AG10803 (cell line): ENCODE results near the gene MYO1H.
"Not testable (repeated sequence)": the region's sequence is repeated elsewhere in the genome, so short reads cannot be mapped to it uniquely, and the experiment has no call there.

Experiments
- DNase-seq: peaks from one replicate; pipeline ENCODE4 v3.0.0; 2010; ENCODE audit warnings: low read depth
- H3K4me3 ChIP-seq: 2 replicates; pipeline ENCODE4 v1.5.1; 2011; ENCODE audit warnings: mild to moderate bottlenecking, low read length, control low read depth
- CTCF ChIP-seq: conservative IDR thresholded peaks from 2 replicates; pipeline ENCODE4 v1.5.1; 2011; ENCODE audit warnings: mild to moderate bottlenecking, low read length, control low read depth, inconsistent platforms

MYO1H gene

GRCh38 chr12:109433618-109434017, 85.9 kb downstream of the MYO1H start:
- DNase-seq, result no peak
- H3K4me3 ChIP-seq, result no peak overlapping the region
- peak; percentile 40 for TF ChIP-seq CTCF

DNA sequence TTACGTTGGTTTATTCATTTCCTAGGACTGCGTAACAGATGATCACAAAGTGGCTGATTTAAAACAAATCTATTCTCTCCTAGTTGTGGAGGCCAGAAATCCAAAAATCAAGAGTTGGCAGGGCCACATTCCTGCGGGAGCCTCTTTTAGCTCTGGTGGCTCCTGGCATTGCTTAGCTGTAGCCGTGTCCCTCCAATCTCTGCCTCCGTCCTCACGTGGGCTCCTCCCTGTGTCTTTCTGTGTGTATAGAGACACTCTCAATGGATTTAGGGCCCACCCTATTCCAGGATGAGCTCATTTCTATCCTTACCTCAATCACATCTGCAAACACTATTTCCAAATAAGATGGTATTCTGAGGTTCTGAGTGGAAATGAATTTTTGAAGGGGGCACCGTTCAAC, 86.9 kb downstream of the MYO1H start:
- no peak overlapping the region for H3K4me3 ChIP-seq
- DNase-seq, result no peak
- no peak for TF ChIP-seq CTCF

DNA sequence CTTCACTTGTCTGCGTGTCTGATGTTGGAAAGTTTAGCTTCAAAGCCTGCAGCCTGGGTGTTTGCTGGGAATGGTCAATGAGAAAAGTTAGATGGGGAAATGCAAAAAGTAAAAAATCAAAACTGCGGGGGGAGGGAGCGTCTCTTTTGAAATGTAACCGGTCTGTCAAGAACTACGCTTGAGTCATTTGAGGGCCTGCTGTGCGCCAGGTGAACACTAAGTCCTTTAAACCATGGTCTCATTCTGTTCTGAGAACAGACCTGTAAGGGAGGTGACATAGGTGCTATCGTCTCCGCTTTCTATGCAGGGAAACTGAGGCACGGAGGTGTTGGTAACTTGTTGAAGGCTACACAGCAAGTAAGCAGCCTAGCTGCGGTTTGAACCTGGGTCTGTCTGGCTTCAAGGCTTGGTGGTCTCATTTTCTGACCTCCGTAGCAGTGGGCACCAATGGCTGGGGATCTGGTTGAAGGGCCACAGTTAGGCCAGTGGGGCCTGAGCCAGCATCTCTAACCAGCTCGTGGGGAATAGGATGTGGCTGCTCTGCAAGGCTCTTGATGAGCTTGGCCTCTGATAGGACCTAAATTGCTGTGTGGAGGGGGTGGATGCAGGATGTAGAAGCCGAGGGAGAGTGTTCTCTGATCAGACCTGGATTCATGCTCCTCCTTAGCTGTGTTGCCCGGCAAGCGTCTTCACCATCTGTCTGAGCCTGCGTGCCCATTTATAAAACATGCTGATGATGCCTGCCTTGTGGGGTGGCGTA, 87.9 kb downstream of the MYO1H start:
- no peak for TF ChIP-seq CTCF
- no peak for DNase-seq
- no peak overlapping the region for H3K4me3 ChIP-seq

DNA sequence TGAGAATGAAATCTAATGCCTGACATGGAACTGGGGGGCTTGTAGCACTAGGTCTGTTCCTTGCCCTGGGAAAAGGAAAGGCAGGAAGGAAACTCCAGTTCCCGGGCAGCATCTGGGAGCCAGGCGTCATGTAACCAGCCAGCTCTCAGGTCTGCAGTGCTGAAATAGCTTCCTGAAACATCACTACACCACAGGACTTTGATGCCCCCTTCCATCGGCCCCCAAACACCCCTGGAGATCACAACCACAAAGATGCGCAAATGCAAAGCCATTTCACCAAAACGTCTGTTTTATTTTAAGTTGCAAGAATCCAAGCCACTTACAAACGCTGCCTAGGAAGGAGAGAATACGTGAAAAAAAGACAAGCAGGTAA, 88.5 kb downstream of the MYO1H start:
- peak; percentile 58 for DNase-seq
- TF ChIP-seq CTCF, result no peak
- H3K4me3 ChIP-seq, result no peak overlapping the region

DNA sequence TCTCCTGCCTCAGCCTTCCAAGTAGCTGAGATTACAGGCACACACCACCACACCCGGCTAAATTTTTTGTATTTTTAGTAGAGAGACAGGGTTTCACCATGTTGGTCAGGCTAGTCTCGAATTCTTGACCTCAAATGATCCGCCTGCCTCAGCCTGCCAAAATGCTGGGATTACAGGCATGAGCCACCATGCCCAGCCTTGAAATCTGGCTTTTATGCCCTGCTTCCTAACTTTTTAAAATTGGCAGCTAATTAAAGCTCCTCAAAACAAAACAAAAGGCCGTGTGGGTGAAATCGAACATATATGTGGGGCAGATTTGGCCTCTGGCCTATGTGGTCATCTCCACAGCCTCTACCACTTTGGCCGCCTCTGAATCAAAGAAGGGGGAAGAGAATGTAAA, 91.5 kb downstream of the MYO1H start:
- TF ChIP-seq CTCF, result no peak
- H3K4me3 ChIP-seq, result no peak overlapping the region
- DNase-seq, result peak; percentile 41

DNA sequence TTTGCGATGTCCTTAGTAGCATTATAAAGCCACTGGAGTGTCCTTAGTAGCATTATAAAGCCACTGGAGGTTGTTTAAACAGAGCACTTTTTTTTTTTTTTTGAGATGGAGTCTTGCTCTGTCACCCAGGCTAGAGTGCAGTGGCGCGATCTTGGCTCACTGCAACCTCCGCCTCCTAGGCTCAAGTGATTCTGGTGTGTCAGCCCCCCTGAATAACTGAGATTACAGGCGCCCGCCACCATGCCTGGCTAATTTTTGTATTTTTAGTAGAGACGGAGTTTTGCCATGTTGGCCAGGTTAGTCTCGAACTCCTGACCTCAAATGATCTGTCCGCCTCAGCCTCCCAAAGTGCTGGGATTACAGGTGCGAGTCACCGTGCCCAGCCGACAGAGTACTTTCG, 92.3 kb downstream of the MYO1H start:
- DNase-seq, result not testable (repeated sequence)

GRCh38 chr12:109440851-109441490, 93.3 kb downstream of the MYO1H start:
- no peak overlapping the region for H3K4me3 ChIP-seq
- TF ChIP-seq CTCF, result no peak
- peak; percentile 84 for DNase-seq

More for the DNA sequence above, 92.3 kb downstream of the MYO1H start:
- H3K4me3 ChIP-seq, result not testable (repeated sequence)
